Fibroblast of skin of left quadriceps (primary cell): ENCODE measurements around the gene PLEKHG4B.
"Not testable (repeated sequence)": the region's sequence is repeated elsewhere in the genome, so short reads cannot be mapped to it uniquely, and the experiment has no call there.

Experiments used
- DNase-seq, 2 experiments: peaks; one replicate each; pipeline ENCODE4 v3.0.0-alpha.2; 2013; ENCODE audit warnings: low read depth in 2 of 2

Gene PLEKHG4B

GRCh38 chr5:155651-156410 is 63.9 kb downstream of the PLEKHG4B start:
- DNase-seq, result no peak

GRCh38 chr5:156411-157072 is 64.6 kb downstream of the PLEKHG4B start:
- DNase-seq, result no peak

- DNase-seq, result no peak
Measured at GRCh38 chr5:157126-157715, 65.3 kb downstream of the PLEKHG4B start.

GRCh38 chr5:157801-158200 is 65.8 kb downstream of the PLEKHG4B start:
- no peak for DNase-seq

GRCh38 chr5:158807-159447 is 67.0 kb downstream of the PLEKHG4B start:
- DNase-seq, result no peak

GRCh38 chr5:159448-160172 is 67.6 kb downstream of the PLEKHG4B start:
- peak; percentile 53 to 56 for DNase-seq

- no peak for DNase-seq
Measured at GRCh38 chr5:160173-160510, 68.2 kb downstream of the PLEKHG4B start.

GRCh38 chr5:160921-161802 is 69.2 kb downstream of the PLEKHG4B start:
- DNase-seq, result no peak

- DNase-seq, result no peak
Measured at GRCh38 chr5:161803-162110, 69.8 kb downstream of the PLEKHG4B start.

- no peak for DNase-seq
Measured at GRCh38 chr5:162190-162564, 70.2 kb downstream of the PLEKHG4B start.

GRCh38 chr5:162565-163337 is 70.8 kb downstream of the PLEKHG4B start:
- DNase-seq, result no peak

- DNase-seq, result no peak
Measured at GRCh38 chr5:163338-163620, 71.3 kb downstream of the PLEKHG4B start.

- DNase-seq, result no peak
Measured at GRCh38 chr5:163841-164240, 71.9 kb downstream of the PLEKHG4B start.

GRCh38 chr5:164244-164643 is 72.3 kb downstream of the PLEKHG4B start:
- DNase-seq, result no peak

- DNase-seq, result not testable (repeated sequence)
Measured at GRCh38 chr5:164783-165182, 72.8 kb downstream of the PLEKHG4B start.

GRCh38 chr5:166441-167372 is 74.7 kb downstream of the PLEKHG4B start:
- no peak for DNase-seq

GRCh38 chr5:167511-167910 is 75.5 kb downstream of the PLEKHG4B start:
- DNase-seq, result no peak

- peak; percentile 89 to 90 for DNase-seq
Measured at GRCh38 chr5:167982-168660, 76.2 kb downstream of the PLEKHG4B start.
